Keratinocyte (primary cell): ENCODE data around the gene TBC1D19. TPM values are rescaled to one million over a fixed set of nuclear protein-coding genes. Genes with fewer than 3 reads are reported as not detected.
"Not testable (repeated sequence)": the region's sequence is repeated elsewhere in the genome, so short reads cannot be mapped to it uniquely, and the experiment has no call there.

Experiments used
- DNase-seq: peaks from one replicate; pipeline ENCODE4 v3.0.0-alpha.2; 2011; ENCODE audit warnings: low read depth, missing footprints, low spot score
- FAIRE-seq: peaks from 2 replicates; lab custom pipeline; 2011; peaks lifted over from hg19 to GRCh38; lab: Jason Lieb, UNC
- H2AFZ ChIP-seq: 2 replicates; pipeline ENCODE4 v1.6.0; 2012; ENCODE audit warnings: low read length, control low read depth, inconsistent platforms; ENCODE audit not compliant: control insufficient read depth
- H3K27ac ChIP-seq: 2 replicates; pipeline ENCODE4 v1.5.1; 2011; ENCODE audit warnings: low read length; ENCODE audit not compliant: control insufficient read depth, insufficient read depth
- H3K27me3 ChIP-seq: 3 replicates; pipeline ENCODE4 v1.6.0; 2011; ENCODE audit warnings: low read length; ENCODE audit not compliant: control insufficient read depth, insufficient read depth; ENCODE audit errors: extremely low read depth
- H3K36me3 ChIP-seq, 2 experiments: 2 replicates in 1 of 2; 3 replicates in 1 of 2; pipeline ENCODE4 v1.5.1; 2011; ENCODE audit warnings: low read length in 2 of 2, mild to moderate bottlenecking in 1 of 2; ENCODE audit not compliant: control insufficient read depth in 2 of 2, insufficient read depth in 2 of 2; ENCODE audit errors: extremely low read depth in 1 of 2
- H3K4me1 ChIP-seq: 3 replicates; pipeline ENCODE4 v1.5.1; 2011; ENCODE audit warnings: low read length; ENCODE audit not compliant: control insufficient read depth, insufficient read depth; ENCODE audit errors: extremely low read depth
- H3K4me2 ChIP-seq: 3 replicates; pipeline ENCODE4 v1.6.0; 2011; ENCODE audit warnings: low read depth, low read length; ENCODE audit not compliant: control insufficient read depth, insufficient read depth; ENCODE audit errors: extremely low read depth
- H3K4me3 ChIP-seq, 3 experiments: fragments of 200-600 bp in 1 of 3; sonication (generic) in 1 of 3; 2 replicates in 2 of 3; 3 replicates in 1 of 3; pipeline ENCODE4 v1.5.1; 2011 to 2016; ENCODE audit warnings: low read length in 3 of 3, mild to moderate bottlenecking in 3 of 3, control low read depth in 2 of 3, inconsistent platforms in 1 of 3, low read depth in 1 of 3, mixed read lengths in 1 of 3, mixed run types in 1 of 3, moderate library complexity in 1 of 3; ENCODE audit not compliant: control insufficient read depth in 2 of 3, insufficient read depth in 2 of 3; ENCODE audit errors: extremely low read depth in 1 of 3
- H3K79me2 ChIP-seq: 2 replicates; pipeline ENCODE4 v1.6.0; 2012; ENCODE audit warnings: low read length; ENCODE audit not compliant: control insufficient read depth, insufficient read depth
- H3K9ac ChIP-seq: 3 replicates; pipeline ENCODE4 v1.6.0; 2011; ENCODE audit warnings: low read length; ENCODE audit not compliant: control insufficient read depth, insufficient read depth; ENCODE audit errors: extremely low read depth
- H3K9me1 ChIP-seq: 3 replicates; pipeline ENCODE4 v1.6.0; 2011; ENCODE audit warnings: low read length; ENCODE audit not compliant: control insufficient read depth, insufficient read depth; ENCODE audit errors: extremely low read depth
- H3K9me3 ChIP-seq: 2 replicates; pipeline ENCODE4 v1.5.1; 2012; ENCODE audit warnings: low read depth, low read length; ENCODE audit not compliant: control insufficient read depth
- H4K20me1 ChIP-seq: 3 replicates; pipeline ENCODE4 v1.6.0; 2011; ENCODE audit warnings: low read length; ENCODE audit not compliant: control insufficient read depth, insufficient read depth; ENCODE audit errors: extremely low read depth
- EZH2 ChIP-seq: IDR thresholded peaks from one replicate; pipeline ENCODE4 v1.6.1; 2012; ENCODE audit warnings: inconsistent platforms, mild to moderate bottlenecking, low read length, moderate library complexity
- dilution Hi-C: fragments of 300-500 bp; cut with MboI; formaldehyde crosslinking; loops from one replicate; pipeline ENCODE4 v1.7.0; 2020; ENCODE audit warnings: low sequenced_read_pairs; ENCODE audit not compliant: extremely low pct_ligation_motif_present
- polyA plus RNA-seq, 5 experiments: library from polyadenylated mRNA; depleted of rRNA in 3 of 5; stranded (reverse) in 3 of 5; stranded (forward) in 1 of 5; unstranded in 1 of 5; fragments of >200 nt; gene quantifications; 1 replicate in 1 of 5; 2 replicates in 3 of 5; 3 replicates in 1 of 5; pipeline versions ENCODE4 v1.2.1 to v1.2.3, GENCODE V29; 2011 to 2012; ENCODE audit warnings: missing spikeins in 2 of 5, low read depth in 1 of 5, low replicate concordance in 1 of 5
- TF ChIP-seq, protein P1 (sequence below), 3 experiments: IDR thresholded peaks in 1 of 3; conservative IDR thresholded peaks in 1 of 3; optimal IDR thresholded peaks in 1 of 3; 2 replicates in 2 of 3; 3 replicates in 1 of 3; pipeline versions ENCODE3 to v1.5.1; 2011; ENCODE audit warnings: low read length in 3 of 3, mild to moderate bottlenecking in 3 of 3, moderate library complexity in 2 of 3, control low read depth in 1 of 3, inconsistent platforms in 1 of 3; ENCODE audit not compliant: insufficient read depth in 2 of 3; ENCODE audit errors: extremely low read depth in 1 of 3

Gene TBC1D19
- polyA plus RNA-seq, 1 donor (not counting 4 experiments of a cell fraction or from before 2014, with no cell fraction given) = 11.3 TPM

DNA sequence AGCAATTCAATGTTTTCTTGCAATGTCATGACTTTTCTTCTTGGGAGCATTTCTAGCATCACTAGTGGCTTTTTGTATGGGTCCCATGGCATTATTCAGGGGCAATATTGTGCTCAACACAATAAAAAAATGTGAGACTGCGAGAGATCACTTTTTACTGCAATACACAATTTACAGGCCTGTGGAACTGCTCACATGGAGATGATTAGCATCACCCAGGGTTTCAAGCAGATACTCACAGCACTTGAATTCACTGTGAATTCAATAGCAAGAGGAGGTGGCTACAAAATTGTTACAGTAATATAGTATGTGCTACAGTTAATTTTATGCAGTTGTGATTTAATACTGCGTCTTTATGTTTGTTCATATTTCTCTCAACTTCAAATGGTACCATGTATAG lies 50.4 kb downstream of the TBC1D19 start:
- no peak for TF ChIP-seq EZH2
- TF ChIP-seq, protein P1, sequence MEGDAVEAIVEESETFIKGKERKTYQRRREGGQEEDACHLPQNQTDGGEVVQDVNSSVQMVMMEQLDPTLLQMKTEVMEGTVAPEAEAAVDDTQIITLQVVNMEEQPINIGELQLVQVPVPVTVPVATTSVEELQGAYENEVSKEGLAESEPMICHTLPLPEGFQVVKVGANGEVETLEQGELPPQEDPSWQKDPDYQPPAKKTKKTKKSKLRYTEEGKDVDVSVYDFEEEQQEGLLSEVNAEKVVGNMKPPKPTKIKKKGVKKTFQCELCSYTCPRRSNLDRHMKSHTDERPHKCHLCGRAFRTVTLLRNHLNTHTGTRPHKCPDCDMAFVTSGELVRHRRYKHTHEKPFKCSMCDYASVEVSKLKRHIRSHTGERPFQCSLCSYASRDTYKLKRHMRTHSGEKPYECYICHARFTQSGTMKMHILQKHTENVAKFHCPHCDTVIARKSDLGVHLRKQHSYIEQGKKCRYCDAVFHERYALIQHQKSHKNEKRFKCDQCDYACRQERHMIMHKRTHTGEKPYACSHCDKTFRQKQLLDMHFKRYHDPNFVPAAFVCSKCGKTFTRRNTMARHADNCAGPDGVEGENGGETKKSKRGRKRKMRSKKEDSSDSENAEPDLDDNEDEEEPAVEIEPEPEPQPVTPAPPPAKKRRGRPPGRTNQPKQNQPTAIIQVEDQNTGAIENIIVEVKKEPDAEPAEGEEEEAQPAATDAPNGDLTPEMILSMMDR (optimal IDR thresholded peaks at IDR 0.05 in 1 of 3, IDR thresholded peaks at IDR 0.05 in 1 of 3, conservative IDR thresholded peaks at IDR 0.05 in 1 of 3; ENCODE audit: extremely low read depth in 1 of 3, insufficient read depth in 2 of 3, low read length in 3 of 3) = no peak
- DNase-seq = no peak
- dilution Hi-C loops = no loop called here

DNA sequence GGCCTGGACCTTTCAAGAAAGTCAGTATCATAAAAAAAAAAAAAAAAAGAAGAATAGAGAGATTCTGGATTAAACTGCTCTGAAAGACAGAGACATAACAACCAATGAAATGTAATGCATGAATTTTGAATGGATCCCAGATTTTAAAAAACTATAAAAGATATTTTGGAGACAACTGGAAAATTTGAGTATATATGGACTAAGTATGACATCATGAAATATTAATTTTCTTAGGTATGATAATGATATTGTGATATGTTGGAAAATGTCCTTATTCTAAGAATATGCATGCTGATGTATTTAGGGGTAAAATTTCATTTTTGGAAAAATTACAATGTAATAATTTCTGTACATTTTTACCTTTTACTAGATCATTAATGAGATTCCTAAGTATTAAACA lies 52.6 kb downstream of the TBC1D19 start:
- no peaks in the 10 kb centered on the region for H4K20me1 ChIP-seq
- TF ChIP-seq, protein P1 (optimal IDR thresholded peaks at IDR 0.05 in 1 of 3, IDR thresholded peaks at IDR 0.05 in 1 of 3, conservative IDR thresholded peaks at IDR 0.05 in 1 of 3; ENCODE audit: extremely low read depth in 1 of 3, insufficient read depth in 2 of 3, low read length in 3 of 3) = no peak
- TF ChIP-seq EZH2 = no peak
- dilution Hi-C loops = no loop called here
- H3K27ac ChIP-seq = no peak overlapping the region
- no peak for DNase-seq
- no peak overlapping the region for H3K4me3 ChIP-seq
- H3K36me3 ChIP-seq = no peaks in the 10 kb centered on the region
- FAIRE-seq = no peak
- H3K27me3 ChIP-seq = no peaks in the 10 kb centered on the region
- H3K79me2 ChIP-seq = no peaks in the 10 kb centered on the region
- no peak overlapping the region for H3K4me2 ChIP-seq
- no peaks in the 10 kb centered on the region for H3K9me3 ChIP-seq
- no peaks in the 10 kb centered on the region for H3K4me1 ChIP-seq
- no peak overlapping the region for H3K9ac ChIP-seq
- no peaks in the 10 kb centered on the region for H3K9me1 ChIP-seq
- H2AFZ ChIP-seq = no peak overlapping the region

More for the DNA sequence above, 50.4 kb downstream of the TBC1D19 start:
- FAIRE-seq = no peak
- no peak overlapping the region for H3K27ac ChIP-seq
- H4K20me1 ChIP-seq = no peaks in the 10 kb centered on the region
- H3K4me2 ChIP-seq = no peak overlapping the region
- H3K9me3 ChIP-seq = no peaks in the 10 kb centered on the region
- no peak overlapping the region for H3K9ac ChIP-seq
- H3K4me3 ChIP-seq = no peak overlapping the region
- no peaks in the 10 kb centered on the region for H3K36me3 ChIP-seq
- H3K79me2 ChIP-seq = no peaks in the 10 kb centered on the region
- no peaks in the 10 kb centered on the region for H3K27me3 ChIP-seq
- H3K9me1 ChIP-seq = no peaks in the 10 kb centered on the region
- H3K4me1 ChIP-seq = no peaks in the 10 kb centered on the region
- no peak overlapping the region for H2AFZ ChIP-seq

DNA sequence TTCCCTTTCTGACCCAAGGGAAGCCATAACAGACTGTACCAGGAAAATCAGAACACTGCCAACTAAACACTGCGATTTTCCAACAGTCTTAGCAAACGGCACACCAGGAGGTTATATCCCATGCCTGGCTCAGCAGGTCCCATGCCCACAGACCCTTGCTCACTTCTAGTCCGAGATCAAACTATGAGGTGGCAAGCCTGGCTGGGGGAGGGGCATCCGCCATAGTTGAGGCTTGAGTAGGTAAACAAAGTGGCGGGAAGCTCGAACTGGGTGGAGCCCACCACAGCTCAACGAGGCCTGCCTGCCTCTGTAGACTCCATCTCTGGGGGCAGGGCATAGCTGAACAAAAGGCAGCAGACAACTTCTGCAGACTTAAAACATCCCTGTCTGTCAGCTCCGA lies 56.8 kb downstream of the TBC1D19 start:
- H3K79me2 ChIP-seq, H3K4me2 ChIP-seq, FAIRE-seq, H3K4me3 ChIP-seq, H3K9me1 ChIP-seq, H3K9me3 ChIP-seq, H4K20me1 ChIP-seq, H3K9ac ChIP-seq, H3K27ac ChIP-seq, H2AFZ ChIP-seq, H3K4me1 ChIP-seq, H3K27me3 ChIP-seq, dilution Hi-C loops, DNase-seq, H3K36me3 ChIP-seq: not testable (repeated sequence)
